ENCODE measurements around the gene BTNL2. TPM values are rescaled to one million over a fixed set of nuclear protein-coding genes. Genes with fewer than 3 reads are reported as not detected.

BTNL2 gene
- not detected in 2 replicates for total RNA-seq

DNA sequence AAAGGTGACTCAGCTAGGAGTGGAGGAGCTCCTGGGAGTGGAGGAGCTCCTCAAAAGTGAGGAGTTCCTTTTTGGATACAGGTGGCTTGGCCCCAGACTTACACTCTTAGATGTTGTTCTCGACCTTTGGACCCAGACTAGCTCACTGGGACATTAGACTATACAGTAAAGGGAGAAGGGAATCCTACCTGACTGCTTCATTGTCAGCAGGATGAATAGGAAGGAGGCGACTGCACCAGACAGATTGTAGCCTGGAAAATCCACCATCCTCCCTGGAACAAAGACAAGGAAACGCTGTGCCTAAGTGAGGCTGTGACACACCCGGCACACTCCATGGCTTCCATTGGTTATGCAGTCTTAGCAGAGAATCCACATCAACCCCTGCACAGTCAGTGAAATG is at the start of gene BTNL2:
Gene BTNL2, minus strand, starts transcription at position 325 of the 400 bp plus-strand sequence. Its CDS starts 58 bp downstream, at position 267.

DNA sequence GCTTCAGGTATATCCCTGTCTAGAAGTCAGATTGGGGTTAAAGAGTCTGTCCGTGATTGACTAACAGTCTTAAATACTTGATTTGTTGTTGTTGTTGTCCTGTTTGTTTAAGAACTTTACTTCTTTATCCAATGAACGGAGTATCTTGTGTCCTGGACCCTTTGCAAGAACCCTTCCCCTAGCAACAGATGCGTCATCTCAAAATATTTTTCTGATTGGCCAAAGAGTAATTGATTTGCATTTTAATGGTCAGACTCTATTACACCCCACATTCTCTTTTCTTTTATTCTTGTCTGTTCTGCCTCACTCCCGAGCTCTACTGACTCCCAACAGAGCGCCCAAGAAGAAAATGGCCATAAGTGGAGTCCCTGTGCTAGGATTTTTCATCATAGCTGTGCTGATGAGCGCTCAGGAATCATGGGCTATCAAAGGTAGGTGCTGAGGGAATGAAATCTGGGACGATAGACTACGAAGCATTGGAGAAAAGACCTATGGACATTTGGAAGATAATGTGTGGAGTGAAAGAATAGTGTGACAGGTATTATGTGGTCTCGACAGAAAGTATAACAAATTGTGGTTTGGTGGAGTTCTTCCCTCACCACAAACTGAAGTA is 32.7 kb upstream of the BTNL2 start, which contains the start of gene HLA-DRA:
Gene HLA-DRA, plus strand, starts transcription at position 286 of the 613 bp plus-strand sequence. Its CDS starts 64 bp downstream, at position 350.

GRCh38 chr6:32371803-32372202 is 35.2 kb downstream of the BTNL2 start, which contains the start of gene TSBP1:
TSS of gene TSBP1 (minus strand) at chr6:32371903. CDS start at chr6:32371706, 197 bp downstream.

Other genes with a start within 250 kb of the BTNL2 start
- gene EGFL8, start 242.6 kb downstream of the BTNL2 start, total RNA-seq, result 1.5 and 2.3 TPM in 2 replicates
- 29.4 and 31.0 TPM in 2 replicates for gene AGPAT1, start 231.1 kb downstream of the BTNL2 start, total RNA-seq
- gene RNF5, start 228.8 kb downstream of the BTNL2 start, total RNA-seq, result 68.7 and 75.7 TPM in 2 replicates
- gene AGER, start 222.9 kb downstream of the BTNL2 start, total RNA-seq, result 0.59 and 1.3 TPM in 2 replicates
- gene PBX2, start 217.0 kb downstream of the BTNL2 start, total RNA-seq, result 25.1 and 33.4 TPM in 2 replicates
- gene GPSM3, start 214.5 kb downstream of the BTNL2 start, total RNA-seq, result 17.0 and 20.5 TPM in 2 replicates
- gene NOTCH4, start 183.1 kb downstream of the BTNL2 start, total RNA-seq, result 89.3 and 98.6 TPM in 2 replicates
- gene TSBP1, start 35.3 kb downstream of the BTNL2 start, total RNA-seq, result not detected in 2 replicates
- gene HLA-DRA, start 32.7 kb upstream of the BTNL2 start, total RNA-seq, result not detected in 2 replicates
- not detected in 2 replicates for gene HLA-DRB5, start 123.1 kb upstream of the BTNL2 start, total RNA-seq
- gene HLA-DRB1, start 182.7 kb upstream of the BTNL2 start, total RNA-seq, result 0.39 and 1.8 TPM in 2 replicates
- not detected in 2 replicates for gene HLA-DQA1, start 230.2 kb upstream of the BTNL2 start, total RNA-seq